ENCODE measurements around the gene OCA2.
"Not testable (repeated sequence)": the region's sequence is repeated elsewhere in the genome, so short reads cannot be mapped to it uniquely, and the experiment has no call there.

The OCA2 gene

DNA sequence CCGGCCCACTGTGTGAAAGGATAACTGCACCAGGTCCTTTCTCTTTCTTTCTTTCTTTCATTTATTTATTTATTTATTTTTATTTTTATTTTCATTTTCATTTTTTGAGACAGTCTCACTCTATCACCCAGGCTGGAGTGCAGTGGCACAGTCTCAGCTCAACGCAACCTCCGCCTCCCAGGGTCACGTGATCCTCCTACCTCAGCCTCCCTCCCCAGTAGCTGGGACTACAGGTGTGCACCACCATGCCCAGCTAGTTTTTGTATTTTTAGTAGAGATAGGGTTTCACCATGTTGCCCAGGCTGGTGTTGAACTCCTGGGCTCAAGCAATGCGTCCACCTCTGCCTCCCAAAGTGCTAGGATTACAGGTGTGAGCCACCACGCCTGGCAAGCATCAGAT, 146.5 kb downstream of the OCA2 start:
- not testable (repeated sequence) for H3K9me3 ChIP-seq (ENCODE audit: control insufficient read depth, insufficient read depth, low read length); H3K36me3 ChIP-seq (ENCODE audit: insufficient read depth, low read length); H3K4me1 ChIP-seq (ENCODE audit: insufficient read depth, low read length); H3K9ac ChIP-seq (ENCODE audit: low read depth, low read length)

DNA sequence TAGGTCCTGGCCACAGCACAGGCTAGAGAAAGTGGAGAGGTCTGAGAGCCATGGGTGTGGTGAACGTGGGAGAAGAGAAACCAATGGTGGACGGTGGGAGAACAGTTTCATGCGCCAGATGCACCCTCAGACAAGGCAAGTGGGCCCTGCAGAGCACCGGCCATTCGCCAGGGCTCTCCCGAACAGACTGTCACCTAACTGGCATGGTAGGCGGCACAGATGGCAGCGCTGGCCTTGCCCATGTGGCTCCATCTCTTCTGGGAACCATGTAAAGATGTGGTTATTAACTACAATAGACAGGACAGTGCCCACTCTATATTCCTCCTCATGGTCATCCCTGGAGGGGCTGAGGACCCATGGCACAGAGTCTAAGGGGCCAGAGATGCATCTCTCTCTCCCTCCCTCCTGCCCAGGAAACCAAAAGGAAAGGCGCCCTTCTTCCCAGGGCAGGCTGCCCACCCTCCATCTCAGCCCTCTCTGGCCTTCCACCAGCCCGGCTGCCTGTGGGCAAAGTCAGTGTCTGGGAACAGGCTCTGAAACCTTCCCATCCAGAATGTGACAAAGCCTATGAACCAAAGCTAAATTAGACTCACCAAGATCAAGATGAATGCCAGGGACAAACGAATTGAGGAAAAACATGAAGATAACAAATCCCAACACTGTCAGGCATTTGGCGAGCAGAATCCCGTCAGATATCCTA, 147.8 kb downstream of the OCA2 start:
- Histone ChIP-seq H3K9me3 (ENCODE audit: control insufficient read depth, insufficient read depth, low read length) (no peaks in the 10 kb centered on the region), H3K4me1 (ENCODE audit: insufficient read depth, low read length) (no peaks in the 10 kb centered on the region), H3K36me3 (ENCODE audit: insufficient read depth, low read length) (no peaks in the 10 kb centered on the region), H3K9ac (ENCODE audit: low read depth, low read length) (no peak overlapping the region)

DNA sequence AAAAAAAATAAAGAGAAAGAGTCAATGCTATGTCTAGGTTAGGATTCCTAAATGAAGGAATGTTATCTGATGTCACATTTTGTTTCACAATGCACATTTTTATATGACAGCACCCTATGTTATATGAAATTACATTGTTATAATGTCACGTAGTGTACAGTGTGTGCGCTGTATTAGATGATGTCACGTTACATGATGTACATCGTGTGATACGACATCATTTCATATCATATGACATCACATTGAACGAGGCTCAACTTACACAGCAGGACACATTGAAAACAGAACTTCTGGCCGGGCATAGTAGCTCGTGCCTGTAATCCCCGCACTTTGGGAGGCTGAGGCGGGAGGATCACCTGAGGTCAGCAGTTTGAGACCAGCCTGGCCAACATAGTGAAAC, 150.0 kb downstream of the OCA2 start:
- Histone ChIP-seq H3K9me3 (ENCODE audit: control insufficient read depth, insufficient read depth, low read length) (no peaks in the 10 kb centered on the region), H3K36me3 (ENCODE audit: insufficient read depth, low read length) (no peaks in the 10 kb centered on the region), H3K9ac (ENCODE audit: low read depth, low read length) (no peak overlapping the region), H3K4me1 (ENCODE audit: insufficient read depth, low read length) (no peaks in the 10 kb centered on the region)

DNA sequence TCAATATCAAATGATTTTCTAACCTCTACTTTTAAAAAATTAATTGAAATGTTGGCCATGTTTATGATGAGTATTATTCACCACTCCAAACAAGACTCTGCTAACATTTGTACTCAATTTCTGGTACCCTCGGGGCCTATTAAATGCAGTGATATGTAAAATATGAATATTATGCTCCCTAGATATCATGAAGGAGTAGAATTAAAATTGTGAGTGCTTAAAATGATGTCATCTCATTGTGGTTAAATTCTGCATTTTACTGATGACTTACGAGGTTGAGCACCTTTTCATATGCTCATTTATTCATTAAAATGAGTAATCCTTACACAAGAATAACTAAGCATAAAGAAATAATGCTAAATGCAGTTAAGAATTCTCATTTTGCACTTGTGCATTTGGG, 159.9 kb downstream of the OCA2 start:
- no peaks in the 10 kb centered on the region for H3K9me3 ChIP-seq (ENCODE audit: control insufficient read depth, insufficient read depth, low read length)
- H3K4me1 ChIP-seq (ENCODE audit: insufficient read depth, low read length), result no peaks in the 10 kb centered on the region; the same call in 1 of the 2 replicates
- no peak overlapping the region for H3K9ac ChIP-seq (ENCODE audit: low read depth, low read length)
- no peaks in the 10 kb centered on the region for H3K36me3 ChIP-seq (ENCODE audit: insufficient read depth, low read length)

DNA sequence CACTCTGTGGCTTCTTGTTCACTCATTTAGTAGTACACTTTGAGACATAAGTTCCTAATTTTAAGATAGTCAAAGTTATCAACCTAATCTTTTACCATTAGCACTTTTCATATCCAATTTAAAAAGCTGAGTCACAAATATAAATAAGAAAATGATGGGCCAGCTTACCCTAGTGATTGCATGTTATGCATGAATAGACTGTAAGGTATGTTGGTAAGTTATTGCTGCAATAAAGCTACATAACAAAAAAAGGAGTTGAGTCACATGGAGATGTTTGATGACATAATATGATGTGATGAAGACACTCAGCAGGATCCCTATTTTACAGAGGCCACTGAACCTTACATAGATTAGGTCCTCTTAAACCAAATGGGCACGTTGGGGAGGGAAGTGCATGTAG, 161.3 kb downstream of the OCA2 start:
- H3K4me1 ChIP-seq (ENCODE audit: insufficient read depth, low read length), result no peaks in the 10 kb centered on the region; the same call in 1 of the 2 replicates
- no peak overlapping the region for H3K9ac ChIP-seq (ENCODE audit: low read depth, low read length)
- no peaks in the 10 kb centered on the region for H3K36me3 ChIP-seq (ENCODE audit: insufficient read depth, low read length)
- H3K9me3 ChIP-seq (ENCODE audit: control insufficient read depth, insufficient read depth, low read length), result peaks cover 2% of the 10 kb centered on the region; the same call in 1 of the 2 replicates

DNA sequence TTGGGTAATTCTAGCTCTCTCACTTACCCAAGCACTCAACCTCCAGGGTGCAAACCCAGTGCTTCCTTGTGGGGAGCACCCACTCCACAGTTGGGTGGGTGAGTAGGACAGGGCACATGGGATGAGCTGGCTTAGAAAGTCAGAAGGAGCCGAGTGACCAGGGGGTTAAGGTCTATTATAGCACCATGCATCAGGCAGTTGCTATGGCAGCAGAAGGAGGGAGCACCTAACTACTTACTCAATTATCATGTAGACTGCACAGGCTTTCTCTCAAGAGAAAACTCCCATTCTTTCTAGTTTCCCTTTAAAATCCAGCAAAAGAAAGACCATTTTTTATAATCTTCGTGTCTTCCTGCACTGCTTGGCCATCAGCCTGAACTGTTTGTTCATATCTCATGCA, 163.0 kb downstream of the OCA2 start:
- Histone ChIP-seq H3K9ac (ENCODE audit: low read depth, low read length) (no peak overlapping the region), H3K9me3 (ENCODE audit: control insufficient read depth, insufficient read depth, low read length) (peaks cover 2% of the 10 kb centered on the region), H3K4me1 (ENCODE audit: insufficient read depth, low read length) (no peaks in the 10 kb centered on the region; the same call in 1 of the 2 replicates), H3K36me3 (ENCODE audit: insufficient read depth, low read length) (no peaks in the 10 kb centered on the region)

DNA sequence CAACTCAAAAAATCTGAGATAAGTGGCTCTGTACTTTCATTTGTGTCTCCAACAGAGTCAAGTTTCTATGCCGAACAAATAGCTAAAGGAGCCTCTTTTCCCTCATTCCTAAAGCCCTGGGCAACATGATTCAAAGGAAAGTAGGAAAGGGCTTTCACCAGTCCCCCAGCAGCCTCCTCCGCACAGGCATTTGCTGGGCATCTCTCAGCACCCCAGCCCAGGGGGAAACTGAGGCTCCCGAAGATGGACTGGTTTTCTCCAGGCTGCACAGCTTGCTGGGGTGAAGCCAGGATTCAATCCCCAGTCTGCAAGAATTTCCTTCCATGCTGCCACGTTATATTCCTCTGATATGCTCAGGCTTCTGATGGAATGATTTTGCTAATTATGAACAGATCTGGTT, 163.8 kb downstream of the OCA2 start:
- no peak overlapping the region for H3K9ac ChIP-seq (ENCODE audit: low read depth, low read length)
- no peaks in the 10 kb centered on the region; the same call in 1 of the 2 replicates for H3K4me1 ChIP-seq (ENCODE audit: insufficient read depth, low read length)
- H3K36me3 ChIP-seq (ENCODE audit: insufficient read depth, low read length), result no peaks in the 10 kb centered on the region
- H3K9me3 ChIP-seq (ENCODE audit: control insufficient read depth, insufficient read depth, low read length), result peaks cover 2% of the 10 kb centered on the region

DNA sequence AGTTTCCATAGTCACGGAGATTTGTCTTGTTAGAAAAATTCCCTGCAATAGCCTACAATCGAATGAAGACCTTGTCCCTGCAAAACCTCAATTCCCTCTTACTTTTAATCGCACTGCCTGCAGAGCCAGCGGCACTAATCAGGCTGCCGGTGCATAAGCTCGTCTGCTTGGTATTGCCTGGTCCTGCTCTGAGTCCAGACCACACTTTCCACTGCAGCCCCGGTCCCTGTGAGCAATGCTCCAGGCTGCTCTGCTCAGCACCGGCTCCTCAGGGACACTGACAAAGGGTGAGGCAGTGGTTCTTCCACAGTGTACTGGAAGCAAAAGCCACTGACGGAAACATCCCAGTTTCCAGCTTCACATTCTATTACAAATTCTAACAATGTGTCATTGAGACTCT, 164.3 kb downstream of the OCA2 start:
- Histone ChIP-seq H3K36me3 (ENCODE audit: insufficient read depth, low read length) (no peaks in the 10 kb centered on the region), H3K4me1 (ENCODE audit: insufficient read depth, low read length) (no peaks in the 10 kb centered on the region; the same call in 1 of the 2 replicates), H3K9me3 (ENCODE audit: control insufficient read depth, insufficient read depth, low read length) (peaks cover 2% of the 10 kb centered on the region), H3K9ac (ENCODE audit: low read depth, low read length) (no peak overlapping the region)

DNA sequence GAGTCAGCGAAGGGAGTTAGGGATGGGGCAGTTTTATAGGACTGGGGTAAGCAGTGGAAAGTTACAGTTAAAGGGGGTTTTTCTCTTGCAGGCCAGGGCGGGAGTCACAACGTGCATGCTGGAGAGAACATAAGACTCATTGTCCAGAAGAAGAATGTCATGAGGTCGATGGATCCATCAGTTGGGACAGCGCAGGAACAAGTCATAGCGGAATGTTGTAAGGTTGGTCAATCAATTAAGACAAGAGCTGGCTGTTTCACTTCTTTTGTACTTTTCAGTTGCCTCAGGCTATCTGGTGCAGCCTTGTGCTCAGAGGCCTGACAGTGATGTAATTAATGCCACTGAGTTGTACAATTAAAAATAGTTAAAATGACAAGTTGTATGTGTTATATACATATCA, 165.6 kb downstream of the OCA2 start:
- no peak overlapping the region for H3K9ac ChIP-seq (ENCODE audit: low read depth, low read length)
- peaks cover 2% of the 10 kb centered on the region for H3K9me3 ChIP-seq (ENCODE audit: control insufficient read depth, insufficient read depth, low read length)
- no peaks in the 10 kb centered on the region for H3K36me3 ChIP-seq (ENCODE audit: insufficient read depth, low read length)
- H3K4me1 ChIP-seq (ENCODE audit: insufficient read depth, low read length), result no peaks in the 10 kb centered on the region

DNA sequence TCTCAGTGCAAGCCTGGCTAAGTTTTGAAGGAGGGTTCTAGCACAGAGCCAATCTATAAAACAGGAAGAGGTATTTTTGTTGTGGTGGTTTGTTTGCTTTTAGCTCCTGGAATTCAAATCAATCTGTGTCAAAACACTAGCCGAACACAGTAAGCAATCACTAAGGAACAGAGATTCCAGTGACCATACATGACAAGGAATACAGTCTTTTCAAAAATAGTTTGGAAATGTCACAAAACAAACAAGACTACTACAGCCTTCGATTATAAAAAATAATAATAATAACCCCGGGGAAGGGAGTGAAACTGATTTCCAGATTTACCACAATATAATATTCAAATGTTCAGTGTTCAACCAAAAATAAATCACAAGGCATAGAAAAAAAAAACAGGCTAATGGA, 166.5 kb downstream of the OCA2 start:
- H3K9ac ChIP-seq (ENCODE audit: low read depth, low read length), result no peak overlapping the region
- peaks cover 2% of the 10 kb centered on the region for H3K9me3 ChIP-seq (ENCODE audit: control insufficient read depth, insufficient read depth, low read length)
- no peaks in the 10 kb centered on the region for H3K36me3 ChIP-seq (ENCODE audit: insufficient read depth, low read length)
- H3K4me1 ChIP-seq (ENCODE audit: insufficient read depth, low read length), result no peaks in the 10 kb centered on the region

DNA sequence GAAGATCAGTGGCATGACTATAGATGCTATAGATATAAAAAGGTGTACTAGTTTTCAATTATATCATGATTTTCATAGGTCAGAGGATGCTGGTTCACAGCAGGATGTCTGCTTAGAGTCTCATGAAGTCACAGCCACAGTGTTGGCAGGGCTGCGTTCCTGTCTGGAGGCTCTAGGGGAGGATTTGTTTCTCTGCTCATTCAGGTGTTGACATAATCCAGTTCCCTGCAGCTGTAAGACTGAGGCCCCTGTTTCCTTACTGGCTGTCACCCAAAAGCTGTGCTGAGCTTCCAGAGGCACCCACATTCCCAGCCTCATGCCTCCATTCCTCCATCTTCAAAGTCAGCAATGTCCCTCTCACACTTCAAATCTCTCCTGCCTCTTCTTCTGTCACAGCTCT, 170.7 kb downstream of the OCA2 start:
- no peaks in the 10 kb centered on the region for H3K36me3 ChIP-seq (ENCODE audit: insufficient read depth, low read length)
- H3K9ac ChIP-seq (ENCODE audit: low read depth, low read length), result no peak overlapping the region
- peaks cover 2% of the 10 kb centered on the region for H3K9me3 ChIP-seq (ENCODE audit: control insufficient read depth, insufficient read depth, low read length)
- no peaks in the 10 kb centered on the region for H3K4me1 ChIP-seq (ENCODE audit: insufficient read depth, low read length)

DNA sequence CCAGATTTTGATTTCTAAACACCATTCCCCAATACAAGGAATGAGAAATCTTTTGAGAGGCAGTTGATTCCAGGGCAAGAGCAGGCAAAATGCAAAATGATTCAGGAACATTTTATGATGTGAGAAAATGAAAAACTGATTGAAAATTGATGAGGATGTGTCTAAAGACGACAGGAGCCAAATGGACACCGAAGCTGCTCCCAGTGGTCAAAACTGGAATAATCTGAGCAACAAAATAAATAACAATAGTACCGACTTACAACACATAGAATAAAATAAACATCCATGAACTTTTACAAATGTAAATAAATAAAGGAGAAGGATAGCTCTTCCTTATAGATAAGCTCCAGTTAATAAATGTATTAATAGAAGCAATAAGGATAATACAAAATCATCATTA, 186.8 kb downstream of the OCA2 start:
- Histone ChIP-seq H3K4me1 (ENCODE audit: insufficient read depth, low read length) (no peaks in the 10 kb centered on the region), H3K9me3 (ENCODE audit: control insufficient read depth, insufficient read depth, low read length) (no peaks in the 10 kb centered on the region; the same call in 1 of the 2 replicates), H3K36me3 (ENCODE audit: insufficient read depth, low read length) (no peaks in the 10 kb centered on the region), H3K9ac (ENCODE audit: low read depth, low read length) (no peak overlapping the region)

DNA sequence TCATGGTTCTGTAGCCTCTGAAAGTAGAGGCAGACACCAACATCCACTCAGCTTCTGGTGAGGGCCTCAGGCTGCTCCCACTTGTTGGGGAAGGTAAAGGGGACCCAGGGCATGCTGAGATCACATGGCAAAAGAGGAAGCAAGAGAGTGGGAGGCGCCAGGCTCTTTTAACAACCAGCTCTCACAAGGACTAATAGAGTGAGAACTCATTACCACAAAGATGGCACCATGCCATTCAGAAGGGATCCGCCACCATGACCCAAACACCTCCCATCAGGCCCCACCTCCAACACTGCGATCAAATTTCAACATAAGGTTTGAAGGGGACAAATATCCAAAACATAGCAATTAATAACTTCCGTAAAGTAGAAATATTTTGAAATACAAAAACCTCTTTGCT, 192.3 kb downstream of the OCA2 start:
- Histone ChIP-seq H3K36me3 (ENCODE audit: insufficient read depth, low read length) (no peaks in the 10 kb centered on the region), H3K9me3 (ENCODE audit: control insufficient read depth, insufficient read depth, low read length) (no peaks in the 10 kb centered on the region)

DNA sequence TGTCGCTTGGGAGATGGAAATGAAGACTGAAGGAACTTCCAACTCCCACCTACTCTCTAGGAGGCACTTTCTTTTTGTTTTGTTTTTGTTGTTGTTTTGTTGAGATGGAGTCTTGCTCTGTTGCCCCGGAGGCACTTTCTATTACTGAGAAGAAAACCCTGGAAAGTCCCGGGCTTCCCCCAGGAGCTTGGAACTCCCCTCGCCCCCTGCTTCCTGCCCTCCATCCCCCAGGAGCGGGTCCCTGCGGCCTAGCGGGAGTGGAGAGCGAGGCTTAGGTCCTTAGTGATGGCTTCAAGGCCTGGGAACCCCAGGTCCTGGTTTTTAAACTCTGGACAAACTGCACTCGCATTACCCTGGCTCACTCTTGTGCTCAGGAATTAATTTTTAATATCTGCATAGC, 195.7 kb downstream of the OCA2 start:
- Histone ChIP-seq H3K4me1 (ENCODE audit: insufficient read depth, low read length) (no peaks in the 10 kb centered on the region), H3K9ac (ENCODE audit: low read depth, low read length) (no peak overlapping the region), H3K36me3 (ENCODE audit: insufficient read depth, low read length) (no peaks in the 10 kb centered on the region), H3K9me3 (ENCODE audit: control insufficient read depth, insufficient read depth, low read length) (no peaks in the 10 kb centered on the region)

More for the DNA sequence above, 192.3 kb downstream of the OCA2 start:
- Histone ChIP-seq H3K9ac (ENCODE audit: low read depth, low read length) (no peak overlapping the region), H3K4me1 (ENCODE audit: insufficient read depth, low read length) (no peaks in the 10 kb centered on the region)

DNA sequence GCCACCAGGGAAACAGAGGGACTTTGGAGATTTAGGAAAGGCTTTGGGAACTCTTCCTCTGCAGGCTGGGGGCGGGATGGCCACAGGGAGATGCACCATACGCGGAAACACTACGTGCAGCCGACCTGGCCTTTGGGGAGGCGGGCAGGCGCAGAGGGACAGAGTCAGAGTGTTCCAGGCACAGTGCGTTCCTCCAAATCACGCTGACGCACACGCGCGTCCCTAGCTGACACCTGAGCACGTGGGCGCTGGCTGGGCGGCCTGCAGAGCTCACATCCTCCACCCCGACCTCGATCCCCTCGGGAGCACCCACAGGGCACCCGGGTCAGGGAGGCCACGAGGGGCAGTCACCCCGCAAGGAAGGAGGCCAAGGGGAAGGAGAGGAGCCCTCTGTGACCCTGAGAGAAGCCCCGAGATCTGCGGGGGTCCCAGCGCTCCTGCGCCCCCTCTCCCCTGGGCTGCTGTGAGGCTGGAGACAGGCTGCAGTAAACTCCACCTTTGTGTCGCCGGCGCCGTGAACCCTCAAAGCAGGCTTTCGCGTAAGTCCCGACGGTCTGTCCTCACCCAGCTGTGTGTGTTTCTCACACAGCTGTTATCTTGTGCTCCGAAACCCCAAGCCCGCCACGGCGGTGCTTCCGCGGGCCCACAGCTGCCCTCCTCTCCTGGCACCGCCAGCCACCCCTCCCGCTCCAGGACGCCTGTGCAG, 196.3 kb downstream of the OCA2 start:
- Histone ChIP-seq H3K9me3 (ENCODE audit: control insufficient read depth, insufficient read depth, low read length) (no peaks in the 10 kb centered on the region), H3K9ac (ENCODE audit: low read depth, low read length) (no peak overlapping the region), H3K4me1 (ENCODE audit: insufficient read depth, low read length) (no peaks in the 10 kb centered on the region), H3K36me3 (ENCODE audit: insufficient read depth, low read length) (no peaks in the 10 kb centered on the region)

Measured in ES-I3 (cell line).